SK-N-SH (cell line): ENCODE results near the gene RALA. TPM values are rescaled to one million over a fixed set of nuclear protein-coding genes. Genes with fewer than 3 reads are reported as not detected.

ENCODE experiments used
- CTCF ChIA-PET: fragments of 300-600, 350-600 bp; formaldehyde crosslinking; extraction: SDS; loops from one replicate; lab custom pipeline; 2021; lab: Yijun Ruan, JAX
- POLR2A ChIA-PET: fragments of 350-600 bp; sonication (Branson Sonifier 250); formaldehyde crosslinking; extraction: SDS; loops from one replicate; lab custom pipeline; 2020; ENCODE audit warnings: antibody characterized with exemption, inconsistent platforms; lab: Yijun Ruan, JAX
- DNase-seq: peaks from one replicate; pipeline ENCODE4 v3.0.0; 2012
- H2AFZ ChIP-seq: fragments of 200-600 bp; sonication (generic); 2 replicates; pipeline ENCODE4 v1.8.1; 2016; ENCODE audit warnings: antibody characterized with exemption, mild to moderate bottlenecking, low read depth
- H3F3A ChIP-seq: fragments of 200-600 bp; sonication (generic); replicated peaks from 2 replicates; pipeline ENCODE3; 2016; ENCODE audit warnings: antibody characterized with exemption, mild to moderate bottlenecking; ENCODE audit not compliant: insufficient read depth
- H3K27ac ChIP-seq, 2 experiments: fragments of 200-500 bp in 1 of 2; fragments of 200-600 bp in 1 of 2; sonication (Bioruptor generic) in 1 of 2; sonication (generic), shearing (Covaris generic) in 1 of 2; 2 replicates each; pipeline versions ENCODE4 v1.5.1 to v1.6.1; 2014 to 2016; ENCODE audit warnings: low read depth in 2 of 2, inconsistent platforms in 1 of 2, low read length in 1 of 2, mild to moderate bottlenecking in 1 of 2, mixed read lengths in 1 of 2
- H3K27me3 ChIP-seq: fragments of 200-600 bp; sonication (generic), shearing (Covaris generic); 2 replicates; pipeline ENCODE4 v1.6.1; 2016; ENCODE audit warnings: mixed run types; ENCODE audit not compliant: insufficient read depth
- H3K36me3 ChIP-seq, 2 experiments: fragments of 200-500 bp in 1 of 2; fragments of 200-600 bp in 1 of 2; sonication (Bioruptor generic) in 1 of 2; sonication (generic) in 1 of 2; replicated peaks in 1 of 2; 2 replicates each; pipeline versions ENCODE3 to v1.5.1; 2014 to 2016; ENCODE audit warnings: low read length in 1 of 2, mild to moderate bottlenecking in 1 of 2; ENCODE audit not compliant: insufficient read depth in 2 of 2, control insufficient read depth in 1 of 2
- H3K4me1 ChIP-seq, 2 experiments: fragments of 200-500 bp in 1 of 2; fragments of 200-600 bp in 1 of 2; sonication (Bioruptor generic) in 1 of 2; sonication (generic), shearing (Covaris generic) in 1 of 2; 2 replicates each; pipeline versions ENCODE4 v1.5.1 to v1.6.1; 2014 to 2016; ENCODE audit warnings: low read depth in 1 of 2, low read length in 1 of 2, mixed run types in 1 of 2; ENCODE audit not compliant: insufficient read depth in 2 of 2, control insufficient read depth in 1 of 2
- H3K4me2 ChIP-seq: fragments of 200-600 bp; sonication (generic), shearing (Covaris generic); 2 replicates; pipeline ENCODE4 v1.6.1; 2017; ENCODE audit warnings: mixed run types
- H3K4me3 ChIP-seq, 2 experiments: fragments of 200-500 bp in 1 of 2; fragments of 200-600 bp in 1 of 2; sonication (Bioruptor generic) in 1 of 2; sonication (generic), shearing (Covaris generic) in 1 of 2; 2 replicates each; pipeline versions ENCODE4 v1.5.1 to v1.8.1; 2014 to 2016; ENCODE audit warnings: low read depth in 2 of 2, inconsistent platforms in 1 of 2, low read length in 1 of 2, mild to moderate bottlenecking in 1 of 2, mixed read lengths in 1 of 2, moderate library complexity in 1 of 2
- H3K79me2 ChIP-seq: fragments of 200-600 bp; sonication (generic); 2 replicates; pipeline ENCODE4 v1.8.1; 2017; ENCODE audit warnings: mild to moderate bottlenecking; ENCODE audit not compliant: insufficient read depth
- H3K9ac ChIP-seq: fragments of 200-600 bp; sonication (generic); 2 replicates; pipeline ENCODE4 v1.6.1; 2017; ENCODE audit warnings: mixed run types
- H3K9me2 ChIP-seq: fragments of 200-600 bp; sonication (generic); 2 replicates; pipeline ENCODE4 v1.6.1; 2017; ENCODE audit warnings: mixed run types
- H3K9me3 ChIP-seq: fragments of 200-600 bp; sonication (generic); 2 replicates; pipeline ENCODE4 v1.6.1; 2017; ENCODE audit warnings: mixed run types, mild to moderate bottlenecking, moderate library complexity
- H4K20me1 ChIP-seq: fragments of 200-600 bp; sonication (generic); 2 replicates; pipeline ENCODE4 v1.6.1; 2017; ENCODE audit warnings: mild to moderate bottlenecking, mixed run types; ENCODE audit not compliant: insufficient read depth
- FOSL2 ChIP-seq: IDR thresholded peaks from 2 replicates; pipeline ENCODE4 v1.4.0; 2012; ENCODE audit warnings: low read depth, mild to moderate bottlenecking, moderate library complexity, borderline replicate concordance
- MEF2A ChIP-seq: IDR thresholded peaks from 2 replicates; pipeline ENCODE4 v1.4.0; 2012; ENCODE audit warnings: low read depth, borderline replicate concordance
- NRF1 ChIP-seq: IDR thresholded peaks from 2 replicates; pipeline ENCODE4 v1.6.1; 2012; ENCODE audit warnings: low read depth, mild to moderate bottlenecking, low read length
- TAF1 ChIP-seq: IDR thresholded peaks from 2 replicates; pipeline ENCODE4 v1.6.1; 2012; ENCODE audit warnings: low read depth, mild to moderate bottlenecking, low read length, moderate library complexity, borderline replicate concordance
- TEAD4 ChIP-seq: IDR thresholded peaks from 2 replicates; pipeline ENCODE4 v1.4.0; 2012; ENCODE audit warnings: mild to moderate bottlenecking, borderline replicate concordance; ENCODE audit not compliant: insufficient read depth
- WGBS: methylation state at CpG from one replicate; pipeline ENCODE4 v1.1.6; 2017; ENCODE audit warnings: low lambda C conversion rate; 5-methylcytosine and 5-hydroxymethylcytosine counted together
- polyA plus RNA-seq, 3 experiments: library from polyadenylated mRNA; depleted of rRNA; stranded (reverse); fragments of >200 nt; gene quantifications; 2 replicates each; pipeline ENCODE4 v1.2.3, GENCODE V29; 2012
- TF ChIP-seq, protein P1 (sequence below): IDR thresholded peaks from 2 replicates; pipeline ENCODE4 v1.4.0; 2012; ENCODE audit warnings: low read depth, borderline replicate concordance
- TF ChIP-seq, protein P2 (sequence below): fragments of 150-350 bp; IDR thresholded peaks from 2 replicates; pipeline ENCODE4 v1.6.1; 2016; ENCODE audit warnings: mild to moderate bottlenecking, low read depth, low read length
- TF ChIP-seq, protein P3 (sequence below): IDR thresholded peaks from 2 replicates; pipeline ENCODE4 v1.4.0; 2012; ENCODE audit warnings: low read depth
- TF ChIP-seq, protein P4 (sequence below): IDR thresholded peaks from 2 replicates; pipeline ENCODE4; 2012

Gene RALA
- polyA plus RNA-seq, 1 of the 3 experiments (the other 2 are of a cell fraction), result 29.0 TPM

DNA sequence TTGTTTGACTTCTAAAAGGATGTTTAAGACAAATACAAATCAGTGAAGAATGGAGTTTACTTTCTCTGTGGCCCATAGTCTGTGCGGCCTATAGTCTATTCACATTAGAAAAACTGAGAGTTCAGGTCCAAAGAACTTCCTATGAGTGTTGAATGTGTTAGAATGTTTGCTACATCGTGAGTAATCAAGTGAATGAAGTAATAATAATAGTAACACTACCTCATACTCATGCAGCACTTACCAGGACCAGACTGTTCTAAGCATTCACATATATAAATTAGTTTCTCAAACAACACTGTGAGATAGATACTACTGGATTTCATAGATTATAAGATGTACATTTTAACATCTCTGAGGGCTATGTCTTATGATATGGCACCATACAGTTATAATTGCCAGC is 70.4 kb downstream of the RALA start (continued):
- TF ChIP-seq, protein P1, sequence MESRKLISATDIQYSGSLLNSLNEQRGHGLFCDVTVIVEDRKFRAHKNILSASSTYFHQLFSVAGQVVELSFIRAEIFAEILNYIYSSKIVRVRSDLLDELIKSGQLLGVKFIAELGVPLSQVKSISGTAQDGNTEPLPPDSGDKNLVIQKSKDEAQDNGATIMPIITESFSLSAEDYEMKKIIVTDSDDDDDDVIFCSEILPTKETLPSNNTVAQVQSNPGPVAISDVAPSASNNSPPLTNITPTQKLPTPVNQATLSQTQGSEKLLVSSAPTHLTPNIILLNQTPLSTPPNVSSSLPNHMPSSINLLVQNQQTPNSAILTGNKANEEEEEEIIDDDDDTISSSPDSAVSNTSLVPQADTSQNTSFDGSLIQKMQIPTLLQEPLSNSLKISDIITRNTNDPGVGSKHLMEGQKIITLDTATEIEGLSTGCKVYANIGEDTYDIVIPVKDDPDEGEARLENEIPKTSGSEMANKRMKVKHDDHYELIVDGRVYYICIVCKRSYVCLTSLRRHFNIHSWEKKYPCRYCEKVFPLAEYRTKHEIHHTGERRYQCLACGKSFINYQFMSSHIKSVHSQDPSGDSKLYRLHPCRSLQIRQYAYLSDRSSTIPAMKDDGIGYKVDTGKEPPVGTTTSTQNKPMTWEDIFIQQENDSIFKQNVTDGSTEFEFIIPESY, result no peak

DNA sequence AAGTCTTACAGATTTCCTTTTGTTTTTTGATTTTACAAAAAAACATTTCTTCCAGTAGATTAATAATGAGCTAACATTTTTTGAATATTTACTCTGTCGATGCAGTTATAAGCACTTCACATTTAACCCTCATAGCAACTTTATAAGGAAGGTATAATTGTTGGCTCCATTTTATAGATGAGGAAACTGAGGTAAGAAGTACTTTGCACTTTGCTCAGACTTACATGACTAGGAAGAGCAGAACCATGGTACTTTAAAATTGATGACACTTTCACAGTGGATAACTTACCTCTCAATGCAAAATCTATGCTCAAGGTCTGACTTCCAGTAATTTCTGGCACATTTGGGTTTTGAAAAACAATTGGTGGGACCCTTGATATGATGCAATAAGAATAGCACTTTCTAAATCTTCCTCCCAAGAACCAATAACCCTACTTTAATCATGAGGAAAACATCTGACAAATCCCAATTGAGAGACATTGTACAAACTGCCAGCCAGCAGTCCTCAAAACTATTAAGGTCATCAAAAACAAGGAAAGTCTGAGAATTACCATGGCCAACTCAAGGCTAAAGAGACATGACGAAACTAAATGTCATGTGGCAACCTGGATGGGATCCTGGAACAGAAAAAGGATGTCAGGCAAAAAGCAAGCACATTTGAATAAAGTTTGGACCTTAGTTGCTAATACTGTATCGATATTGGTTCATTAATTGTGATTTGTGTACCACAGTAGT is 72.6 kb downstream of the RALA start:
- TF ChIP-seq, protein P2, sequence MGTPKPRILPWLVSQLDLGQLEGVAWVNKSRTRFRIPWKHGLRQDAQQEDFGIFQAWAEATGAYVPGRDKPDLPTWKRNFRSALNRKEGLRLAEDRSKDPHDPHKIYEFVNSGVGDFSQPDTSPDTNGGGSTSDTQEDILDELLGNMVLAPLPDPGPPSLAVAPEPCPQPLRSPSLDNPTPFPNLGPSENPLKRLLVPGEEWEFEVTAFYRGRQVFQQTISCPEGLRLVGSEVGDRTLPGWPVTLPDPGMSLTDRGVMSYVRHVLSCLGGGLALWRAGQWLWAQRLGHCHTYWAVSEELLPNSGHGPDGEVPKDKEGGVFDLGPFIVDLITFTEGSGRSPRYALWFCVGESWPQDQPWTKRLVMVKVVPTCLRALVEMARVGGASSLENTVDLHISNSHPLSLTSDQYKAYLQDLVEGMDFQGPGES, result no peak
- TF ChIP-seq FOSL2 (no peak), TEAD4 (no peak), NRF1 (no peak), TAF1 (no peak), MEF2A (no peak)
- TF ChIP-seq, protein P3, sequence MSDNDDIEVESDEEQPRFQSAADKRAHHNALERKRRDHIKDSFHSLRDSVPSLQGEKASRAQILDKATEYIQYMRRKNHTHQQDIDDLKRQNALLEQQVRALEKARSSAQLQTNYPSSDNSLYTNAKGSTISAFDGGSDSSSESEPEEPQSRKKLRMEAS, result no peak
- TF ChIP-seq, protein P4, sequence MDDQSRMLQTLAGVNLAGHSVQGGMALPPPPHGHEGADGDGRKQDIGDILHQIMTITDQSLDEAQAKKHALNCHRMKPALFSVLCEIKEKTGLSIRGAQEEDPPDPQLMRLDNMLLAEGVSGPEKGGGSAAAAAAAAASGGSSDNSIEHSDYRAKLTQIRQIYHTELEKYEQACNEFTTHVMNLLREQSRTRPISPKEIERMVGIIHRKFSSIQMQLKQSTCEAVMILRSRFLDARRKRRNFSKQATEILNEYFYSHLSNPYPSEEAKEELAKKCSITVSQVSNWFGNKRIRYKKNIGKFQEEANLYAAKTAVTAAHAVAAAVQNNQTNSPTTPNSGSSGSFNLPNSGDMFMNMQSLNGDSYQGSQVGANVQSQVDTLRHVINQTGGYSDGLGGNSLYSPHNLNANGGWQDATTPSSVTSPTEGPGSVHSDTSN, result no peak

More for the DNA sequence above, 72.6 kb downstream of the RALA start:
- no peak overlapping the region for H2AFZ ChIP-seq
- no peak overlapping the region for H3K4me3 ChIP-seq
- H3K9ac ChIP-seq, result no peak overlapping the region
- no peak overlapping the region for H3K27ac ChIP-seq
- H3K4me1 ChIP-seq, result peaks cover 5 to 6% of the 10 kb centered on the region in 2 experiments; a peak in 3 of 4 replicates
- peaks cover 70 to 82% of the 10 kb centered on the region in 2 experiments for H3K36me3 ChIP-seq
- WGBS, result 95% methylated on average over 3 of the region's 3 CpGs
- no peaks in the 10 kb centered on the region for H3K9me3 ChIP-seq
- no peaks in the 10 kb centered on the region for H3K9me2 ChIP-seq
- DNase-seq, result no peak
- H4K20me1 ChIP-seq, result peaks cover 5% of the 10 kb centered on the region; the same call in 1 of the 2 replicates
- ChIA-PET CTCF (interaction anchor here (1.0 to 1.2 kb wide), 2 partner anchors 38 to 115 kb away, joined by 3 read pairs; no protein-coding TSS in a partner anchor), POLR2A (no interaction called here)
- H3K27me3 ChIP-seq, result no peaks in the 10 kb centered on the region
- peaks cover 12% of the 10 kb centered on the region for H3F3A ChIP-seq
- peaks cover 46% of the 10 kb centered on the region; the same call in 1 of the 2 replicates for H3K79me2 ChIP-seq
- no peak overlapping the region for H3K4me2 ChIP-seq
